Neural progenitor cell (in vitro differentiated cells): ENCODE data around the gene DSCAML1.

ENCODE experiments used
- EZH2 ChIP-seq: fragments of 200-600 bp; sonication (generic); IDR thresholded peaks from 2 replicates; pipeline ENCODE4 v1.6.1; 2017; ENCODE audit warnings: antibody characterized with exemption, mild to moderate bottlenecking, moderate library complexity
- EZH2phosphoT487 ChIP-seq: fragments of 200-600 bp; sonication (generic); IDR thresholded peaks from 2 replicates; pipeline ENCODE4 v1.6.1; 2017; ENCODE audit warnings: antibody characterized with exemption
- TF ChIP-seq, protein P1 (sequence below): fragments of 200-600 bp; sonication (generic); IDR thresholded peaks from 2 replicates; pipeline ENCODE4 v1.5.1; 2017; ENCODE audit warnings: antibody characterized with exemption, mild to moderate bottlenecking

DNA sequence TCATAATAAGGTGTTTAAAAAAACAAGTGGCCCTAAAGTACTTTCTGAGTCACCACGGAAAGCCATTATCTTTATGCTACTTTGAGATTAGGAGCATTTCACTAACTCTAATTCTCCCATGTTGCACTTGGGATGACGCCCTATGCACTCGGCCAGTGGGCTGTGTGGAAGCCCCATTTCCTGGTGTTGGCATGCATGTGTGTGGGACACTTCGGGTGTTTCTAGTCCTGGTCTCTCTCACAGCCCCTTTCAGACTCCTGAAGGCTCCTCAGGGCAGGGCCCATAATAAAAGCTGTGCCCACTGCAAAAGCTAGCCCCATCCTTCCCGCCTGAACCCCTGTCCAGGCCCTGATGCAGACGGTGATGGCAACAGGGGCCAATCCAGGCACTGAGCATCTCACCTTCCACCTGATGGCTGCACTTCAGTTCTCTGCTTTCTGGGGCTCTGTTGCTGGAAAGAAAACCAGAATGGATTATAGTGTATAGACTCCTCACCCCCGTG is 42.4 kb upstream of the DSCAML1 start:
- TF ChIP-seq, protein P1, sequence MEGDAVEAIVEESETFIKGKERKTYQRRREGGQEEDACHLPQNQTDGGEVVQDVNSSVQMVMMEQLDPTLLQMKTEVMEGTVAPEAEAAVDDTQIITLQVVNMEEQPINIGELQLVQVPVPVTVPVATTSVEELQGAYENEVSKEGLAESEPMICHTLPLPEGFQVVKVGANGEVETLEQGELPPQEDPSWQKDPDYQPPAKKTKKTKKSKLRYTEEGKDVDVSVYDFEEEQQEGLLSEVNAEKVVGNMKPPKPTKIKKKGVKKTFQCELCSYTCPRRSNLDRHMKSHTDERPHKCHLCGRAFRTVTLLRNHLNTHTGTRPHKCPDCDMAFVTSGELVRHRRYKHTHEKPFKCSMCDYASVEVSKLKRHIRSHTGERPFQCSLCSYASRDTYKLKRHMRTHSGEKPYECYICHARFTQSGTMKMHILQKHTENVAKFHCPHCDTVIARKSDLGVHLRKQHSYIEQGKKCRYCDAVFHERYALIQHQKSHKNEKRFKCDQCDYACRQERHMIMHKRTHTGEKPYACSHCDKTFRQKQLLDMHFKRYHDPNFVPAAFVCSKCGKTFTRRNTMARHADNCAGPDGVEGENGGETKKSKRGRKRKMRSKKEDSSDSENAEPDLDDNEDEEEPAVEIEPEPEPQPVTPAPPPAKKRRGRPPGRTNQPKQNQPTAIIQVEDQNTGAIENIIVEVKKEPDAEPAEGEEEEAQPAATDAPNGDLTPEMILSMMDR: no peak
- TF ChIP-seq EZH2: no peak
- TF ChIP-seq EZH2phosphoT487: no peak
